Transverse colon (tissue), 4 donors: ENCODE results near the gene TIE1. TPM values are rescaled to one million over a fixed set of nuclear protein-coding genes. Genes with fewer than 3 reads are reported as not detected.

ENCODE experiments used
- DNase-seq: peaks from one replicate; pipeline ENCODE4 v3.0.0-alpha.2; 2019
- H3K27ac ChIP-seq, 4 donors: fragments of 200-600 bp; sonication (generic); 2 replicates each; pipeline ENCODE4 v1.5.1; 2016 to 2018; ENCODE audit warnings: inconsistent platforms in 4 of 4
- H3K27me3 ChIP-seq: fragments of 200-600 bp; sonication (generic); 2 replicates; pipeline ENCODE4 v1.5.1; 2017; ENCODE audit warnings: inconsistent platforms
- H3K36me3 ChIP-seq, 4 donors: fragments of 200-600 bp; sonication (generic); 2 replicates each; pipeline ENCODE4 v1.5.1; 2017 to 2019; ENCODE audit warnings: inconsistent platforms in 4 of 4
- H3K4me1 ChIP-seq, 4 donors: fragments of 200-600 bp; sonication (generic); 2 replicates each; pipeline ENCODE4 v1.5.1; 2017 to 2020; ENCODE audit warnings: inconsistent platforms in 4 of 4
- H3K4me3 ChIP-seq, 4 donors: fragments of 200-600 bp; sonication (generic); 1 replicate in 1 of 4; 2 replicates in 3 of 4; pipeline versions ENCODE4 v1.5.1 to v1.6.1; 2017 to 2019; ENCODE audit warnings: inconsistent platforms in 4 of 4
- H3K9me3 ChIP-seq, 2 donors: fragments of 200-600 bp; sonication (generic); 2 replicates each; pipeline ENCODE4 v1.5.1; 2017 to 2019; ENCODE audit warnings: inconsistent platforms in 2 of 2
- CTCF ChIP-seq, 5 experiments: fragments of 200-600 bp in 3 of 5; fragments of 450-650 bp in 2 of 5; sonication (generic) in 3 of 5; IDR thresholded peaks; 1 replicate in 2 of 5; 2 replicates in 3 of 5; pipeline ENCODE4 v1.5.1; 2016 to 2017; ENCODE audit warnings: antibody characterized with exemption in 5 of 5, inconsistent platforms in 3 of 5, mild to moderate bottlenecking in 2 of 5, moderate library complexity in 1 of 5
- EP300 ChIP-seq: sonication (generic); formaldehyde crosslinking; IDR thresholded peaks from one replicate; pipeline ENCODE4 v1.6.1; 2017; ENCODE audit warnings: antibody characterized with exemption, low read depth
- POLR2A ChIP-seq: fragments of 450-650 bp; IDR thresholded peaks from one replicate; pipeline ENCODE4 v1.6.1; 2016; ENCODE audit warnings: antibody characterized with exemption, mild to moderate bottlenecking, moderate library complexity
- POLR2AphosphoS5 ChIP-seq, 3 donors: sonication (generic); formaldehyde crosslinking; IDR thresholded peaks; one replicate each; pipeline ENCODE4 v1.6.1; 2016; ENCODE audit warnings: antibody characterized with exemption in 3 of 3
- WGBS, 2 donors: methylation state at CpG; one replicate each; pipeline ENCODE4 v1.1.5; 2018; ENCODE audit warnings: low coverage in 1 of 2; 5-methylcytosine and 5-hydroxymethylcytosine counted together
- in situ Hi-C, 4 donors: fragments of 200-750 bp; cut with MboI; loops; one replicate each; pipeline versions ENCODE4 v1.15.0 to v1.15.1; 2017; ENCODE audit warnings: low sequenced_read_pairs in 3 of 4, low pct_ligation_motif_present in 1 of 4, low pct_unique_long_range_greater_than_20kb in 1 of 4
- intact Hi-C: fragments of 100-400 bp; cut with DNase I; formaldehyde crosslinking; loops from one replicate; pipeline ENCODE4 v1.15.1; 2023; ENCODE audit warnings: low total_unique reads
- total RNA-seq, 4 donors: library from RNA; depleted of rRNA; stranded (reverse); fragments of >200 nt; gene quantifications; one replicate each; pipeline ENCODE4 v1.1.0, GENCODE V29; 2016

The TIE1 gene
- total RNA-seq, 4 donors from 2014 or later: 2.4 to 7.8 (median 5.3) TPM

- Histone ChIP-seq H3K36me3 (no peaks in the 10 kb centered on the region), H3K9me3 (no peaks in the 10 kb centered on the region), H3K27me3 (no peaks in the 10 kb centered on the region), H3K27ac (no peak overlapping the region), H3K4me1 (peaks cover 0 to 13% (median 7%) of the 10 kb centered on the region in 4 donors), H3K4me3 (no peak overlapping the region)
- in situ Hi-C loops: no loop called here
- intact Hi-C loops: no loop called here
- no peak for TF ChIP-seq POLR2A
- no peak for DNase-seq
- 73 to 83% methylated on average over 1 to 15 of the region's 15 CpGs for WGBS, 2 donors
Measured at GRCh38 chr1:43282220-43283195, 18.3 kb upstream of the TIE1 start.

- DNase-seq: no peak
- WGBS, 2 donors: 53 to 69% methylated on average over 2 to 3 of the region's 3 CpGs
- Histone ChIP-seq H3K9me3 (no peaks in the 10 kb centered on the region), H3K36me3 (no peaks in the 10 kb centered on the region), H3K4me1 (peaks cover 0 to 13% (median 7%) of the 10 kb centered on the region in 4 donors), H3K4me3 (peak overlapping the region in 2 of 4 donors; percentile 37 to 47), H3K27ac (peak overlapping the region; percentile 77 to 85 (median 82)), H3K27me3 (no peaks in the 10 kb centered on the region)
- in situ Hi-C loops (no loop called here), intact Hi-C loops (no loop called here)
- no peak for TF ChIP-seq CTCF (IDR thresholded peaks at IDR 0.05)
- TF ChIP-seq EP300: no peak
Measured at GRCh38 chr1:43284065-43284464, 16.7 kb upstream of the TIE1 start.

- WGBS, 2 donors: 54% methylated on average over 12 of the region's 12 CpGs; no CpG with 5 or more reads in 1 of the 2 donors
- TF ChIP-seq POLR2AphosphoS5 (IDR thresholded peaks at IDR 0.05): no peak
- TF ChIP-seq EP300: no peak
- TF ChIP-seq CTCF (IDR thresholded peaks at IDR 0.05): no peak
- no peak for TF ChIP-seq POLR2A
- Histone ChIP-seq H3K27ac (peak overlapping the region; percentile 77 to 85 (median 82)), H3K36me3 (no peaks in the 10 kb centered on the region), H3K4me3 (peak overlapping the region in 3 of 4 donors; percentile 37 to 47 (median 43)), H3K4me1 (peaks cover 0 to 13% (median 7%) of the 10 kb centered on the region in 4 donors), H3K9me3 (no peaks in the 10 kb centered on the region), H3K27me3 (no peaks in the 10 kb centered on the region)
- in situ Hi-C loops: no loop called here
- DNase-seq: no peak
- intact Hi-C loops: no loop called here
Measured at GRCh38 chr1:43284546-43285110, 16.2 kb upstream of the TIE1 start.

- intact Hi-C loops: no loop called here
- WGBS, 2 donors: 23 to 42% methylated on average over 4 to 19 of the region's 19 CpGs
- Histone ChIP-seq H3K4me1 (peaks cover 0 to 15% (median 7%) of the 10 kb centered on the region in 4 donors), H3K9me3 (no peaks in the 10 kb centered on the region), H3K36me3 (no peaks in the 10 kb centered on the region), H3K27me3 (no peaks in the 10 kb centered on the region), H3K27ac (peak within 1 kb of the TSS; percentile 77 to 85 (median 82)), H3K4me3 (peak within 1 kb of the TSS in 3 of 4 donors; percentile 37 to 47 (median 43))
- TF ChIP-seq POLR2AphosphoS5 (IDR thresholded peaks at IDR 0.05): peak in 2 of 3 donors; percentile 71 to 76
- peak; percentile 10 to 60 (median 33) for TF ChIP-seq CTCF (IDR thresholded peaks at IDR 0.05)
- TF ChIP-seq POLR2A: peak; percentile 74
- TF ChIP-seq EP300: no peak
- in situ Hi-C loops: no loop called here
- peak; percentile 93 for DNase-seq
Measured at GRCh38 chr1:43285269-43285990, 15.4 kb upstream of the TIE1 start, which contains the start of gene C1orf210. Gene C1orf210 (minus strand): TSS chr1:43285581. CDS start chr1:43283270, 2,311 bp downstream.
